Neutrophil (primary cell): ENCODE data around the gene ENTREP1.

ENCODE experiments used
- H3K27ac ChIP-seq: fragments of 200-600 bp; sonication (generic); 2 replicates; pipeline ENCODE4 v1.5.1; 2016; ENCODE audit warnings: mild to moderate bottlenecking, moderate library complexity
- H3K27me3 ChIP-seq: fragments of 200-600 bp; sonication (generic); 2 replicates; pipeline ENCODE4 v1.6.0; 2016; ENCODE audit warnings: mild to moderate bottlenecking
- H3K36me3 ChIP-seq: fragments of 200-600 bp; sonication (generic); 2 replicates; pipeline ENCODE4 v1.5.1; 2017
- H3K4me1 ChIP-seq, 2 experiments: fragments of 200-600 bp in 1 of 2; sonication (generic) in 1 of 2; 1 replicate in 1 of 2; 2 replicates in 1 of 2; pipeline versions ENCODE4 v1.5.1 to v1.6.1; 2013 to 2016; ENCODE audit warnings: low read depth in 1 of 2, low read length in 1 of 2, mild to moderate bottlenecking in 1 of 2, moderate library complexity in 1 of 2; ENCODE audit not compliant: control insufficient read depth in 1 of 2, insufficient read depth in 1 of 2
- H3K4me3 ChIP-seq, 2 experiments: fragments of 200-600 bp in 1 of 2; sonication (generic) in 1 of 2; 1 replicate in 1 of 2; 2 replicates in 1 of 2; pipeline ENCODE4 v1.5.1; 2013 to 2016; ENCODE audit warnings: low read depth in 1 of 2, low read length in 1 of 2, mild to moderate bottlenecking in 1 of 2, moderate library complexity in 1 of 2
- H3K9me3 ChIP-seq: fragments of 200-600 bp; sonication (generic); 2 replicates; pipeline ENCODE4 v1.5.1; 2016
- TF ChIP-seq, protein P1 (sequence below): fragments of 200-600 bp; sonication (generic); IDR thresholded peaks from 2 replicates; pipeline ENCODE4 v1.5.1; 2016; ENCODE audit warnings: antibody characterized with exemption

The ENTREP1 gene

GRCh38 chr9:69292078-69292477, 32.9 kb upstream of the ENTREP1 start:
- Histone ChIP-seq H3K27ac (no peak overlapping the region), H3K4me1 (no peaks in the 10 kb centered on the region), H3K36me3 (no peaks in the 10 kb centered on the region), H3K4me3 (no peak overlapping the region), H3K9me3 (no peaks in the 10 kb centered on the region), H3K27me3 (no peaks in the 10 kb centered on the region)
- TF ChIP-seq, protein P1, sequence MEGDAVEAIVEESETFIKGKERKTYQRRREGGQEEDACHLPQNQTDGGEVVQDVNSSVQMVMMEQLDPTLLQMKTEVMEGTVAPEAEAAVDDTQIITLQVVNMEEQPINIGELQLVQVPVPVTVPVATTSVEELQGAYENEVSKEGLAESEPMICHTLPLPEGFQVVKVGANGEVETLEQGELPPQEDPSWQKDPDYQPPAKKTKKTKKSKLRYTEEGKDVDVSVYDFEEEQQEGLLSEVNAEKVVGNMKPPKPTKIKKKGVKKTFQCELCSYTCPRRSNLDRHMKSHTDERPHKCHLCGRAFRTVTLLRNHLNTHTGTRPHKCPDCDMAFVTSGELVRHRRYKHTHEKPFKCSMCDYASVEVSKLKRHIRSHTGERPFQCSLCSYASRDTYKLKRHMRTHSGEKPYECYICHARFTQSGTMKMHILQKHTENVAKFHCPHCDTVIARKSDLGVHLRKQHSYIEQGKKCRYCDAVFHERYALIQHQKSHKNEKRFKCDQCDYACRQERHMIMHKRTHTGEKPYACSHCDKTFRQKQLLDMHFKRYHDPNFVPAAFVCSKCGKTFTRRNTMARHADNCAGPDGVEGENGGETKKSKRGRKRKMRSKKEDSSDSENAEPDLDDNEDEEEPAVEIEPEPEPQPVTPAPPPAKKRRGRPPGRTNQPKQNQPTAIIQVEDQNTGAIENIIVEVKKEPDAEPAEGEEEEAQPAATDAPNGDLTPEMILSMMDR, result no peak

GRCh38 chr9:69293156-69293555, 31.9 kb upstream of the ENTREP1 start:
- no peak overlapping the region for H3K4me3 ChIP-seq
- TF ChIP-seq, protein P1, result no peak

DNA sequence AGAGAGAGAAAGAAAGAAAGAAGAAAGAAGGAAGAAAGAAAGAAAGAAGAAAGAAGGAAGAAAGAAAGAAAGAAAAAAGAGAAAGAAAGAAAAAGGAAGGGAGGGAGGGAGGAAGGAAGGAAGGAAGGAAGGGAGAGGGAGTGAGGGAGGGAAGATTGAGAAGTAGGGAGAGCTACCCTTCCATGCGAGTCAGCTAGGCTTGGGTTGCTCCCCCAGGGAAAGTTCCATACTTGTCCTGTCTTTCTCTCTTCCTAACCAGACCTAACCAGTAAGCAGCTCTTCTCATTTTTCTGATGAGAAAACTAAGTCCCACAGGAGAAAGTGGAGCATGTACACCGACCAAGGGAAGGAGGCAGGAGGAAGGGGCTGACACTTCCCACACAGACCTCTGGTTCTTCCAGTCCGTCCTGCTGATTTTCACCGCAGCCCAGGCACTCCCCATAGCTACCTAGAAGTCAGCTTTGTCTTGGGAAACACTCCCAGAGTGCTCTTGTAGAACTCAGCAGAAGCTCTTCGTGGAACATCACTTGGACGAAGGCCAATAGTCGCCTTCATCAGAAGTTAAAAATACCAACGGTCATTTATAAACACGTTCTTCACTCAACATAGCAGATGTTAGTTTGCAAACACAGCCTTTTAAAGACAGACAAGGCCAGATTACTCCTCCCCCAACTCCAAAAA, 29.0 kb upstream of the ENTREP1 start:
- no peaks in the 10 kb centered on the region for H3K36me3 ChIP-seq
- H3K4me3 ChIP-seq, result no peak overlapping the region
- no peak overlapping the region for H3K27ac ChIP-seq
- no peaks in the 10 kb centered on the region for H3K4me1 ChIP-seq
- H3K9me3 ChIP-seq, result no peaks in the 10 kb centered on the region
- TF ChIP-seq, protein P1, result no peak
- no peaks in the 10 kb centered on the region for H3K27me3 ChIP-seq

More at GRCh38 chr9:69293156-69293555, 31.9 kb upstream of the ENTREP1 start:
- no peaks in the 10 kb centered on the region for H3K4me1 ChIP-seq
- H3K9me3 ChIP-seq, result no peaks in the 10 kb centered on the region
- H3K36me3 ChIP-seq, result no peaks in the 10 kb centered on the region
- H3K27me3 ChIP-seq, result no peaks in the 10 kb centered on the region
- H3K27ac ChIP-seq, result no peak overlapping the region

DNA sequence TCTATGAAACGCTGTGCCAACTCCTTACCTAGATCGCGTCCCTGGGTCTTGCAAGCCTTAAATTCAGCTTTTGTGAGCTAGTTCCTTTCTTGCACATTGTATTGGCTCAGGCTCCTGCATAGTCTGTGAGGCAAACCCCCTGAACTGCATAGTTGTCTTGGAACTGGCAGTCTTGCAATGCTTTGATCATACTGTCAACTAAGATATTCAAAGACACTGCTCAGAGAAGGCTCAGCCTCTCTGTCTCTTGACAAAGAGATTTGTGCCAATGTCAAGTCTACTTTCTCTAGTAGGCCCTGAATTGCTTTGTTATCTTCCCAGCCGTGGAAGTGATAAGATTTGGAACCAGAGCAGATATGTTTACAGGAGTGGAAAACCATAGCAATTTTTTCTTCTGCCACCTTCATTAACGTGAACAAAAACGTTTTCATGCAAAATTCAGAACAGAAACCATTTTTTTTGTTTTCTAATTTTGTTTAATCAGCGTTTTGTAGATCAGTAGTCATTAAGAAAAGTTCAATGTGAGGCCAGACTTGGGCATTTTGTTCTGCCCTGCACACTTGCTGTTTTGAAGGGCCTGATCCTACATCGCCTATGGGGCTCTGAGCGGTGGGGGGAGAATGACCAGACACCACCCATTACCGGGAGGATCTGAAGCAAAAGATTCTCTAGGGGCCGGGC, 27.6 kb upstream of the ENTREP1 start:
- no peak overlapping the region for H3K4me3 ChIP-seq

GRCh38 chr9:69299315-69299714, 25.7 kb upstream of the ENTREP1 start:
- H3K4me3 ChIP-seq, result no peak overlapping the region
- H3K9me3 ChIP-seq, result no peaks in the 10 kb centered on the region
- no peak overlapping the region for H3K27ac ChIP-seq
- H3K4me1 ChIP-seq, result no peaks in the 10 kb centered on the region
- H3K36me3 ChIP-seq, result no peaks in the 10 kb centered on the region
- H3K27me3 ChIP-seq, result no peaks in the 10 kb centered on the region
- TF ChIP-seq, protein P1, result no peak

More for the DNA sequence above, 27.6 kb upstream of the ENTREP1 start:
- Histone ChIP-seq H3K27ac (no peak overlapping the region), H3K4me1 (no peaks in the 10 kb centered on the region), H3K36me3 (no peaks in the 10 kb centered on the region), H3K9me3 (no peaks in the 10 kb centered on the region), H3K27me3 (no peaks in the 10 kb centered on the region)
- TF ChIP-seq, protein P1, result no peak
